UCSD-AML1 (cell line): ENCODE results near the gene MYT1.

Experiments used
- DNase-seq: peaks from one replicate; lab custom pipeline; 2025; ENCODE audit not compliant: unreplicated experiment; lab: John Stamatoyannopoulos, UW

MYT1 gene

DNA sequence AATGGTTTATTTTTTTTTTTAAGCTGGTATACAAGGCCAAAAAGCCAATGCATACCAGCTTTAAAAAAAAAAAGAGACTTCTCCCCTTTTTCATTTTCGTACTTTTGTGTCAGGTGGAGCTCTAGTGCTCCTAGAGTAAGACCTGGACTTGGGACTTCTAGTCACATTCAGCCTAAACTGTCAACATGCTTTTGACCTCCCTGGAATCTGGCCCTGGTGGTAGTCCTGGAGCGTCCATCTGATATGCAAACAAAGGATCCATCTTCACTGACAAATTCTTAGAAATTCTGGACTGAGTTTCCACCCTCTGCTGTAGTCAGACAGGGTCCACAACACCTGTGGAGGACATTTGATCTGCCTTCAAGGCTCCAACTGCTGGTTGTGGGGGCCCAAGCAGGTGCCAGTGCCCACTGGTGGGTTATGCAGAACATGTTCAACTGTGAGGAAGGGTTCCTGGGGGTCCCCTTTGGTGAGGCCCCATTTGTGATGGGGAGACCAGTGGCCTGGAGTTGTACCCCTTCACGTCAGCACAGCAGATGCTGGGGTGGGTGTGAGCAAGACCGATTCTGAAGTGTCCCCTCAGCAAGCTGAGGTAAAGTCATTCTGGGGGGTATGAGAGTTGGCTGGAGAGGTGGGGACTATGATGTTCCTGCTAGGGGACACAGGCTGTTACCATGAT lies 78.7 kb downstream of the MYT1 start:
- no peak for DNase-seq

- DNase-seq = no peak
Measured at GRCh38 chr20:64244281-64244805, 80.1 kb downstream of the MYT1 start.

DNA sequence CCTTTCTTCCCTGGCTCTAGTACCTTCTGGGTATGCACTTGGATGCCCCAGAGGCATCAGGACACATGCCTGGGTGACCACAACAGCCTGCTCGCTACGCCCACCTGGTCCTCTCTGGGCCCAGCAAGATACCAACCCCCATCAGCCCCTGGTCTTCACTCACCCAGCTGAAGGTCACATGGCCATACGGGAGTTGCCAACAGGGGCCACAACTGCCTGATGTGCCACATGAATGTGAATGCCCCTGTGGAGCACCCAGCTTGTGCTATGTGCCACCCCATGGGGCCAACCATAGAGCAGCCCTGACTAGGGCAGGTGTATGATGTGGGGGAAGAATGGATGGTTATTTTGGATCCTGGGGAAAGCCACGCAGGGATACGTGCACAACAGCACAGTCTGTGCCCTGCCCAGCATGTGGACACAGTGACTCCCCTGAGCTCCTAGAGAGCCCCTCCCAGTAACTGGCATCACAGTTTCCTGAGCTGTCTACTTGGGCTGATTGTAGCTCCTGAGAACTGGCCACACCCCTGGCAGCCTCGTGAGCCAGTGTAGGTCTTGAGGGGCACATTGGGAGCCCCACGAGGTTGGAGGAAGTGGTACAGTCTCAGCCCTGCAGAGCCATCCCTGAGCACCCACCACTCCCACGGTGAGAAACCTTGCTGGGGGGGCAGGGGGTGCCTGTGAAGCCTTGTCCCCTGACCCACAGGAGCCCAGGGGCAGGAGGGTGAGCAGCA lies 80.8 kb downstream of the MYT1 start:
- no peak for DNase-seq

DNA sequence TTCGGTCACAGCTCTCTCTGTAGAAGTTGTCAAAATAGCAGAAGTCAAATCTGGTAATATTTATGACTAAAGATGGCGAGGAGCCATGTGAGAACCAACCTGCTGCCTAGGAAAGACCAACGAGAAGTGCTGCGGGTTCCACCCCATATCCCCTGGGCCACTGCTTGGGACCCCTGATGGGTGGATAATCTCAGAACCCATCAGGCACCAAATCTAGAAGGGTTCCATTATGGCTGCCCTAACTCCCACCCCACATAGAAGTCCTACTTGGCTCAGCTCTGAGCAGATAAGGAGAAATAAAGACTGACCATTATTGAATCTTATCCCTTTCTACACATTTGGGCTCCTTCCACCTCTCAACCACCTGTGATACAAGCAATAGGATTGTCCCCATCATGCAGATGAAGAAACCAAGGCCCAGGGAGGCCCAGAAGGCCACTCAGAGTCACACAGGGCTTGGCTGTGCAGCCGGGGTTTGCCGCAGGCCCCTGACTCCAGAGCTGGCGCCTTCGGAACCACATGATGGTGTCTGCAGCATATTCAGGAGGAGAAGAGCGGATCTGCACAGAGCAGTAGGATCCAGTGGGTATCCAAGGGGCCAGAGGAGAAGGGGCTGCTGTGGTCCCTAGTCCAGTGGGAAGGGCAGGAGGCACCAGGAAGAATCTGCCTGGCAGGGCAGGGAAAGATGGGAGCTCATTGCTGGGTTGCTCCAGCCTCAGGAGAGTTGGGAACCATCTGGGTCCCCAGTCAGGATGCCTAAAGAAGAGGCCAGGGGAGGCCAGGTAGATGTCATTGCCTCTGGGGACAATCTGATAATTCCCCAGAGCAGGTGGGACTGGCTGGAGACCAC lies 81.7 kb downstream of the MYT1 start:
- no peak for DNase-seq

- no peak for DNase-seq
Measured at GRCh38 chr20:64246616-64247306, 82.5 kb downstream of the MYT1 start.

GRCh38 chr20:64247307-64247618 lies 83.0 kb downstream of the MYT1 start:
- DNase-seq = no peak

GRCh38 chr20:64247970-64248841 lies 84.0 kb downstream of the MYT1 start:
- no peak for DNase-seq

DNA sequence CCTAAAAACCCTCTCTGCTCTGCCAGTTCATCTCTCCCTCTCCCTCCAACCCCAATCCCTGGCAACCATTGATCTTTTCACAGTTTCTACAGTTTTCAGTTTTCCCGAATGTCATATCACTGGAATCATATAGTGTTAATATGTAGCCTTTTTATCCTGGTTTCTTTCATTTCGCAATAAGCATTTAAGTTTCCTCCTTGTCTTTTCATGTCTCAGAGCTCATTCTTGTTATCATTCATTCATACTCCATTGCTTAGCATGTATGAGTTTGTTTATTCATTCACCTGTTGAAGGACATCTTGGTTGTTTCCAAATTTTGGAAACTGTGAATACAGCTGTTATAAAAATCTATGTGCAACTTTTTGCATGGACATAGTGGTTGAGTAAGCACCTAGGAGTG lies 85.8 kb downstream of the MYT1 start:
- DNase-seq = no peak

DNA sequence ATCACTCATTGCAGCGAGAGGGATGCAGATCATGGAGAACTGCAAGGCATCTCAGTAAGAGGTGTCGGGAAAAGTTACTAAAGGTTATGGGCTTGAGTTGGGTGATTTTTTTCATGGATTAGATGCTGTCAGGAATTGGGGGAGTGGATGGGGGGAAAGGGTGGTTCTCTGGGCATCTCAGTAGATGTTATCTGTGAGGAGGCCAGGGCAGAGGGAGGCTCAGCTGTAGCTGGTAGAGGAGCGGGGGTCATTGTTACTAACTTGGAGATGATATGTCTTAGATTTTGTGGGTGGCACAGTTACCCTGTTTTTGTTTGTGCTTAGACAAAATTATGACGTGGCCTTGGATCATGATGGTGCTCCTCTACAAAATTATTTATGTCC lies 88.7 kb downstream of the MYT1 start:
- DNase-seq = no peak

DNA sequence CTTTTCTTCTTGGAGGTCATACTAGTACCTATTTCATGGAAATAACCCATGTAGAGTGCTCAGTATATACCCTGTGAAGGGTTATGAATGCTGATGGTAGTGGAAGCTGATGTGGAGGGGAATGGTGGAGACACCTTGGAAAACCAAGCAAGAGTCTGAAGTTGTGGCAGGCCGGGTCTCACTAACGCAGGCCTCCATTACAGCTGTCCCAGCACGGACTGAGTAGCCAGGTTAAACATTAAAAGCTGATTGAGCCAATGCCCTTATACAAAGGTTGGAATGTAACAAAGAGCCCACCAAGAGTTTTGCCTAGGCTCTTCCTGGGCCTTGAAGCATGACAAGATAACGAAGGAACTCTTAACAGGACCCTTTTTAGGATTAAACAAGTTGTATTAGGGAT lies 89.2 kb downstream of the MYT1 start:
- DNase-seq = no peak

DNA sequence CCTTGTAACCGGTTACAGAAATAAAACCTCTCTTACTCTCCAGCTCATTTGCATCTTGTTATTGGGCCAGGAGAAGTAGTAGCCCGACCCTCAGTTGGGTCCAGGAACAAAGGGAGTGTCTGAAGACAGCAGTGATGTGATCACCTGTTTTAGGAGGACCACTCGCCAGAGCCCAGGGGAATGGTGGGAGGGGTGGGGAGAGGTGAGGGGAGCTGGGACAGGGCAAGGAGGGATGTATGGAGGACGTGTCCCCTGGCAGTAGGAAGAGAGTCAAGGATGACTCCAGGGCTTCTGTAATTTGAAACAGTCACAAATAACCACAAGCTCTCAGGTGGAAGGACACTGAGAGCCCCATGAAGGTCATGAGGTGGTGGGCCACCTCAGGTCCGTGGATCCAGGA lies 89.9 kb downstream of the MYT1 start:
- DNase-seq = no peak

DNA sequence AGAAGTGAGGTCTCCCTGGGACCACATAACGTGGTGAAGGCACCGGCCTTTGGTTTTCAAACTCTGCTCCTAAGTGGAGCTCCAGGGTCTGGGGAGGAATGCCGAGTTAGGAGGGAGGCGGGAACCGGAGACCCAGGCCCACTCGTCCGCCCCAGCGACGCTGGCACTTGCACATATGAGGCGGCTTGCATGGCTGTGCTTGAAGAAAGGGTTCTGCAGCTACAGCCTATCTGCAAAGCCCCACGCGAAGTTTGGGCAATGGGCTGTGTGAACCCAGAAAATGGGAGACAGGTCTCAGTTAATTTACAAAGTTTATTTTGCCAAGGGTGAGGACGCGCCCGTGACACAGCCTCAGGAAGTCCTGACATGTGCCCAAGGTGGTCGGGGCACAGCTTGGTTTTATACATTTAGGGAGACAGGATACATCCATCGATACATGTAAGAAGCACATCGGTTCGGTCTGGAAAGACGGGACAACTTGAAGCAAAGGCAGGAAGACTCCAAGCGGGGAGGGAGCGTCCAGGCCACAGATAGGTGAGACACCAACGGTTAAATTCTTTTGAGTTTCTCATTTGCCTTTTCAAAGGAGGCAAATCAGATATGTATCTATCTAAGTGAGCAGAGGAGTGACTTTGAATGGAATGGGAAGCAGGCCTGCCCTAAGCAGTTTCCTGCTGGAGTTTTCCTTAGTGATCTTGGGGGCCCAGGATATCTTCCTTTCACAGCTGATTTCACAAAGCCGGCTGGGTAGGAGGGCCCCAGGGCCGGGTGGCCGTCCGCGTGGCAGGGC lies 90.5 kb downstream of the MYT1 start:
- DNase-seq = no peak

DNA sequence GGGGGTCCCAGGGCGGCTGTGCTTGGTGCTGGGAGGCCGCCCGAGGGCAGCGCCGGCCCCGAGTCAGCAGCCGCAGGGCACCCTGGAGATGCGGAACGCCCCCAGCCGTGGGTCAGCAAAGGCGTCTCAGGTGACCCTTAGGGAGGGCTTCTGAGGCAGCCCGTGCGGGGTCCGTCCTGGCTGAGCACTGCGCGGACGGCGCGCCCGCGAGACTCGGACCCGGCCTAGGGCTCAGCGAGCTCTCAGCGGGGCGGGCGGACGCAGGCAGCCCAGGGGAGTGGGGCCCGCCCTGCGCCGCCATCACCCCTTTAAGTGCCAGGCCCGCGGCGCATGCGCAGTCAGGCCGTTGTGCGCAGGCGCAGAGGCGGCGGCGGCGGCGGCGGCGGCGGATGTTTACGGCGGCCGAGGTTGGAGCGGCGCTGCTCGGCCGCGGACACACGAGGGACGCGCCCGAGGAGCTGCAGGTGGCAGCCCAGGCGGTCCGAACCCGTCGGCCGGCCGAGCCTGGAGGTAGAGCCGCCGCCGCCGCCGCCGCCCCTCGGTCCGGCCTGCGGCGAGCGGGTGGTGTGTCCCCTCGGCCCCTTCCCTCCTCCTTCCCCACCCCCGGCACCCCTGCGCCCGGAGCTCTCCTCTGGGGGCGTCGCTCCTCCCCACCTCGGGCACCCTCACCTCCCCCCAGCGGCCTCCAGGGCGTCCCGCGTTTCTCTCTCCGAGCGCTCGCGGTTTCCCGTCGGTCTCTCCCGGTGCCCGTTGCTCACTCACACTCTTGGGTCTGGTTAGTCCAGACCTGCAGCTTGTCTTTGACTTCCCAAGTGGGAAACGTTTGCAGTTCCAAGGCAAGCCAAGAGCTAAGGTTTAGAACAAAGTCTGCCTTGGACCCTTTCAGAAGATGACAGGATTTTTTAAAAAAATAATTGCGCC lies 91.4 kb downstream of the MYT1 start, which contains the start of gene PCMTD2:
Gene PCMTD2 (plus strand): TSS at position 388 of the 921 bp plus-strand sequence. CDS start 4,218 bp downstream, outside the sequence.
- peak; percentile 94 for DNase-seq

DNA sequence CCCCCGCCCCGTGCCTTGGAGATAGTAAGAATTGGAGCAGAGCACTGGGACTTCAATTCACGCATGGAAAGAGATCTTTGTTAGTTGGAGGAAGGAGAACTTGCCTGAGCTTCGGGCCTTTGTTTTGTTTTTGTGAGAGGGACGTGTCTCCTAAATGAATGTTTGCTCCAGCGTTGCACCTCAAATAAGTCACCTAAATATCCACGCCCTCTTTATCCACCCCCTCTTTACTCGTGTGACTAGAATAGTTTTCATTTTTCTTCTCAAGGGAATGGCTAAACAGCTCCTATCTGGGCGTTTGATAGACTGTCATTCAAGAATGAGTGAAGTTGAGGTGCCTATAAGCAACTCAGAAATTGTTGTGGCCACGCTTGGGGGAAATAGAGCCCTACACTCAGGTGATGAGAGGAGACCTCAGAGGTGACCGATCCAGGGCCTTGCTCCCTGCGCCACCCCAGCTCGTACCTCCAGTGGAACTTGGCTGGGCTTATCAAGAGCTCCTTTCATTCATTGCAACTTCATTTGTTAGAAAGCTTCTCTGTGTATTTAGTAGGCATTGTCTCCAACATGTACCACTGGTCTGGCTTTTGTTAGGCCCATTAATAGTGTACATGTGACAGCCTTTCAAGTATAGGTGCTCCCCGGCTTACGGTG lies 92.2 kb downstream of the MYT1 start:
- DNase-seq = no peak

GRCh38 chr20:64257107-64257757 lies 93.0 kb downstream of the MYT1 start:
- no peak for DNase-seq

DNA sequence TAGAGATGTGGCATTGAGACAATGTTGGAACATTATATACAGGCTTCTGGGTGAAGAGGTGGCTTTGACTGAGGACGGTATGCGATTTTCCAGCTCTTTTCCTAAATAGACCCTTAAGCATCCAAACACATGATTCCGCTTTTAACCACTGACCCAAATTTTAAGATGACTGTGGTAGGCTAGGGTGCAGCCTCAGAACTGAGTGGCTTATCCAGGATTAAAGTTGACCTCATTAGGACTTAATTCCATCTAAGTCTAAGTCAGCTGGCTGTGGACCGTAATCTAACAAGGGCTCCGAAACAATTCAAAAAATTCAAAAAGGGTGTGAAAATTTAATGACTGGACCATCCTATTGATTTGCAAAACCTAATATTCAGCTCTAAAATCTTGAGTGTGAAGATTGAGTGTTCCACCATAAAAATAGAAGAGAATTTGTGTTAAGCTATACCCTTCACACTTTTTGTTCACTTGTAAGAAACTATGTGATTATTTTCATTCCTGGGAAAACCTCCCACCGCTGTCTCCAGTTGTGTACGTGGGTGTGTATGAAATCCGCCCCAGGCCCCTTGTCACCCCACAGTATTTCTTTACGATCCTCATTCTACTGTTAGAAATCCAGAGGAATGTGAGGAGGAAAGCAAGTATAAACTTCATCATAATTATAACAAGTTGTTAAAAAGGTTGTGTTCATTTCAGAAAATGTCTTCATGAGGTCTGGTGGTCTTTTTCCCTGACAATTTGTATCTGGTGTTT lies 94.0 kb downstream of the MYT1 start:
- DNase-seq = no peak

DNA sequence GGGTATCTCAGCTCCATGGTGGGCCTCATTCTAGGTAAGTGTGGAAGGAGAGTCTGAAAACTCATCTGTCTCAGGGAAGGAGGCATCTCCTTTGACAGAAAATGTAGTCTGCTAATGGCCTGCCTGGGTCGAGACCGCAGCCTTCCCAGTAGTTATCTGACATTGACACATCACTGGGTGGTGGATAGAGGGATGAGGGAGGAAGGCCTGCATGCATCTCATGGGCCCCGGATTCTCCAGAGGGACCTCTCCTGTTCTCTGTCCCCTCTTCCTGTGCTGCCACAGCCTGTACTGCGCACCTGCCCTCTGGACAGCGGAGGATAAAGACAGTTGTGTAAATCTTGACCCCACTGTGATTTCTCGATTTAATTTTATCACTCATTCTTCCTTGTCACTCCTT lies 96.0 kb downstream of the MYT1 start:
- DNase-seq = no peak
